Astrocyte (in vitro differentiated cells and primary cell): ENCODE measurements around the gene FAIM. TPM values are rescaled to one million over a fixed set of nuclear protein-coding genes. Genes with fewer than 3 reads are reported as not detected.

Source experiments
- DNase-seq: peaks from one replicate; pipeline ENCODE4 v3.0.0-alpha.2; 2010; ENCODE audit warnings: low read depth
- FAIRE-seq: peaks from 2 replicates; lab custom pipeline; 2011; peaks lifted over from hg19 to GRCh38; lab: Jason Lieb, UNC
- H2AFZ ChIP-seq: 2 replicates; pipeline ENCODE4 v1.6.0; 2012; ENCODE audit warnings: low read depth, low read length, inconsistent platforms
- H3K27ac ChIP-seq: 2 replicates; pipeline ENCODE4 v1.5.1; 2011; ENCODE audit warnings: low read depth, low read length, inconsistent platforms
- H3K27me3 ChIP-seq: 2 replicates; pipeline ENCODE4 v1.6.0; 2011; ENCODE audit warnings: low read length, inconsistent platforms; ENCODE audit not compliant: insufficient read depth
- H3K36me3 ChIP-seq: 2 replicates; pipeline ENCODE4 v1.5.1; 2011; ENCODE audit warnings: low read length, inconsistent platforms; ENCODE audit not compliant: insufficient read depth
- H3K4me1 ChIP-seq: 2 replicates; pipeline ENCODE4 v1.5.1; 2011; ENCODE audit warnings: low read length, inconsistent platforms; ENCODE audit not compliant: insufficient read depth
- H3K4me2 ChIP-seq: 2 replicates; pipeline ENCODE4 v1.6.0; 2012; ENCODE audit warnings: low read length, inconsistent platforms
- H3K4me3 ChIP-seq: 2 replicates; pipeline ENCODE4 v1.5.1; 2011; ENCODE audit warnings: low read depth, mild to moderate bottlenecking, low read length, inconsistent platforms; ENCODE audit not compliant: insufficient read depth
- H3K79me2 ChIP-seq: 2 replicates; pipeline ENCODE4 v1.6.0; 2012; ENCODE audit warnings: mild to moderate bottlenecking, low read length, inconsistent platforms; ENCODE audit not compliant: insufficient read depth
- H3K9ac ChIP-seq: 2 replicates; pipeline ENCODE4 v1.6.0; 2012; ENCODE audit warnings: mild to moderate bottlenecking, low read length, inconsistent platforms
- H3K9me3 ChIP-seq: 2 replicates; pipeline ENCODE4 v1.5.1; 2012; ENCODE audit warnings: low read depth, mild to moderate bottlenecking, low read length, inconsistent platforms; ENCODE audit not compliant: insufficient read depth
- H4K20me1 ChIP-seq: 2 replicates; pipeline ENCODE4 v1.6.0; 2012; ENCODE audit warnings: low read length, inconsistent platforms; ENCODE audit not compliant: insufficient read depth
- H3K27ac Mint-ChIP-seq: one replicate; pipeline ENCODE4 v1.8.0; 2021; ENCODE audit warnings: mild to moderate bottlenecking, mixed read lengths; ENCODE audit not compliant: unreplicated experiment
- H3K27me3 Mint-ChIP-seq: one replicate; pipeline ENCODE4 v1.8.0; 2021; ENCODE audit warnings: low read depth, mixed read lengths; ENCODE audit not compliant: unreplicated experiment
- H3K36me3 Mint-ChIP-seq: one replicate; pipeline ENCODE4 v1.8.0; 2021; ENCODE audit warnings: low read depth, mixed read lengths; ENCODE audit not compliant: unreplicated experiment
- H3K4me1 Mint-ChIP-seq: one replicate; pipeline ENCODE4 v1.8.0; 2021; ENCODE audit warnings: low read depth, mixed read lengths; ENCODE audit not compliant: unreplicated experiment
- H3K4me3 Mint-ChIP-seq: one replicate; pipeline ENCODE4 v1.8.0; 2021; ENCODE audit warnings: mild to moderate bottlenecking, moderate library complexity, mixed read lengths; ENCODE audit not compliant: unreplicated experiment
- H3K9me3 Mint-ChIP-seq: one replicate; pipeline ENCODE4 v1.8.0; 2021; ENCODE audit warnings: mild to moderate bottlenecking, mixed read lengths; ENCODE audit not compliant: unreplicated experiment
- EZH2 ChIP-seq: IDR thresholded peaks from 2 replicates; pipeline ENCODE4 v1.6.1; 2012; ENCODE audit warnings: mild to moderate bottlenecking, low read length, inconsistent platforms; ENCODE audit not compliant: insufficient read depth
- total RNA-seq: library from RNA; stranded (reverse); gene quantifications from 2 replicates; pipeline ENCODE4 v1.2.1, GENCODE V29; 2021
- TF ChIP-seq, protein P1 (sequence below): IDR thresholded peaks from 2 replicates; pipeline ENCODE4 v1.5.1; 2011; ENCODE audit warnings: low read depth, mild to moderate bottlenecking, inconsistent platforms, low read length, moderate library complexity; ENCODE audit not compliant: insufficient read depth

The FAIM gene
- total RNA-seq, 1 donor from 2014 or later: 8.3 TPM

GRCh38 chr3:138681463-138682220 is 73.1 kb downstream of the FAIM start:
- no peak overlapping the region for H3K4me2 ChIP-seq
- H3K36me3 ChIP-seq: peaks cover 3% of the 10 kb centered on the region
- no peaks in the 10 kb centered on the region for H4K20me1 ChIP-seq
- FAIRE-seq (no peak), DNase-seq (no peak)
- Mint-ChIP-seq H3K36me3 (peaks cover 7% of the 10 kb centered on the region), H3K9me3 (peaks cover 2% of the 10 kb centered on the region), H3K27ac (no peak overlapping the region), H3K4me3 (no peak overlapping the region), H3K27me3 (no peaks in the 10 kb centered on the region), H3K4me1 (peaks cover 3% of the 10 kb centered on the region)
- H3K9ac ChIP-seq: no peak overlapping the region
- H3K27me3 ChIP-seq: no peaks in the 10 kb centered on the region
- H3K79me2 ChIP-seq: no peaks in the 10 kb centered on the region
- H3K4me1 ChIP-seq: peaks cover 2% of the 10 kb centered on the region
- no peak overlapping the region for H2AFZ ChIP-seq
- H3K9me3 ChIP-seq: peaks cover 3% of the 10 kb centered on the region
- TF ChIP-seq EZH2: no peak
- TF ChIP-seq, protein P1, sequence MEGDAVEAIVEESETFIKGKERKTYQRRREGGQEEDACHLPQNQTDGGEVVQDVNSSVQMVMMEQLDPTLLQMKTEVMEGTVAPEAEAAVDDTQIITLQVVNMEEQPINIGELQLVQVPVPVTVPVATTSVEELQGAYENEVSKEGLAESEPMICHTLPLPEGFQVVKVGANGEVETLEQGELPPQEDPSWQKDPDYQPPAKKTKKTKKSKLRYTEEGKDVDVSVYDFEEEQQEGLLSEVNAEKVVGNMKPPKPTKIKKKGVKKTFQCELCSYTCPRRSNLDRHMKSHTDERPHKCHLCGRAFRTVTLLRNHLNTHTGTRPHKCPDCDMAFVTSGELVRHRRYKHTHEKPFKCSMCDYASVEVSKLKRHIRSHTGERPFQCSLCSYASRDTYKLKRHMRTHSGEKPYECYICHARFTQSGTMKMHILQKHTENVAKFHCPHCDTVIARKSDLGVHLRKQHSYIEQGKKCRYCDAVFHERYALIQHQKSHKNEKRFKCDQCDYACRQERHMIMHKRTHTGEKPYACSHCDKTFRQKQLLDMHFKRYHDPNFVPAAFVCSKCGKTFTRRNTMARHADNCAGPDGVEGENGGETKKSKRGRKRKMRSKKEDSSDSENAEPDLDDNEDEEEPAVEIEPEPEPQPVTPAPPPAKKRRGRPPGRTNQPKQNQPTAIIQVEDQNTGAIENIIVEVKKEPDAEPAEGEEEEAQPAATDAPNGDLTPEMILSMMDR: no peak
- H3K27ac ChIP-seq: no peak overlapping the region
- no peak overlapping the region for H3K4me3 ChIP-seq

- H3K27ac ChIP-seq: no peak overlapping the region
- Mint-ChIP-seq H3K4me1 (peaks cover 8% of the 10 kb centered on the region), H3K27me3 (no peaks in the 10 kb centered on the region), H3K4me3 (no peak overlapping the region), H3K27ac (no peak overlapping the region), H3K36me3 (peaks cover 5% of the 10 kb centered on the region), H3K9me3 (no peaks in the 10 kb centered on the region)
- peaks cover 3% of the 10 kb centered on the region for H3K36me3 ChIP-seq
- H3K9ac ChIP-seq: no peak overlapping the region
- no peaks in the 10 kb centered on the region for H4K20me1 ChIP-seq
- no peak for FAIRE-seq
- no peak overlapping the region for H2AFZ ChIP-seq
- no peaks in the 10 kb centered on the region for H3K79me2 ChIP-seq
- no peaks in the 10 kb centered on the region for H3K27me3 ChIP-seq
- TF ChIP-seq, protein P1: no peak
- TF ChIP-seq EZH2: no peak
- H3K4me2 ChIP-seq: no peak overlapping the region
- no peaks in the 10 kb centered on the region for H3K9me3 ChIP-seq
- H3K4me3 ChIP-seq: no peak overlapping the region
- no peak for DNase-seq
- peaks cover 5% of the 10 kb centered on the region for H3K4me1 ChIP-seq
These were observed 74.1 kb downstream of the FAIM start for GRCh38 chr3:138682648-138683047.

Other genes starting within 250 kb of the FAIM start
- gene ESYT3, start 174.2 kb upstream of the FAIM start, total RNA-seq: 2.0 and 2.6 TPM in 2 replicates
- 6.5 and 9.0 TPM in 2 replicates for gene CEP70, start 14.5 kb upstream of the FAIM start, total RNA-seq
- gene PIK3CB, start 226.2 kb downstream of the FAIM start, total RNA-seq: 20.3 and 24.8 TPM in 2 replicates